CD8-positive, alpha-beta memory T cell (primary cell): ENCODE results near the gene SNCA. TPM values are rescaled to one million over a fixed set of nuclear protein-coding genes. Genes with fewer than 3 reads are reported as not detected.

ENCODE experiments used
- CTCF ChIA-PET: fragments of 350-600 bp; sonication (Branson Sonifier 250); formaldehyde crosslinking; loops from one replicate; lab custom pipeline; 2021; ENCODE audit warnings: antibody characterized with exemption; lab: Charles Lee
- POLR2A ChIA-PET: fragments of 350-600 bp; sonication (Branson Sonifier 250); formaldehyde crosslinking; loops from one replicate; lab custom pipeline; 2021; ENCODE audit warnings: antibody characterized with exemption; lab: Charles Lee
- DNase-seq, 5 donors: peaks; one replicate each; pipeline versions ENCODE4 v3.0.0 to v3.0.0-alpha.2; 2020 to 2022; ENCODE audit warnings: mixed read lengths in 1 of 5
- H3K27ac ChIP-seq: one replicate; pipeline ENCODE4 v1.7.0; 2013; ENCODE audit warnings: low read depth, mild to moderate bottlenecking, low read length, moderate library complexity
- H3K27me3 ChIP-seq: 2 replicates; pipeline ENCODE4 v1.7.0; 2013; ENCODE audit warnings: low read length, mild to moderate bottlenecking; ENCODE audit not compliant: insufficient read depth, poor library complexity, severe bottlenecking
- H3K36me3 ChIP-seq: 2 replicates; pipeline ENCODE4 v1.7.0; 2013; ENCODE audit warnings: mild to moderate bottlenecking, low read length, moderate library complexity; ENCODE audit not compliant: insufficient read depth
- H3K4me1 ChIP-seq: 2 replicates; pipeline ENCODE4 v1.7.0; 2013; ENCODE audit warnings: mild to moderate bottlenecking, low read length, moderate library complexity; ENCODE audit not compliant: insufficient read depth
- H3K4me3 ChIP-seq: 2 replicates; pipeline ENCODE4 v1.7.0; 2013; ENCODE audit warnings: mild to moderate bottlenecking, low read length
- H3K9me3 ChIP-seq: 2 replicates; pipeline ENCODE4 v1.7.0; 2013; ENCODE audit warnings: mild to moderate bottlenecking, low read length
- H3K27ac Mint-ChIP-seq, 8 donors: one replicate each; pipeline ENCODE4 v1.8.0; 2020 to 2021; ENCODE audit warnings: mixed read lengths in 8 of 8, mild to moderate bottlenecking in 6 of 8, inconsistent platforms in 3 of 8, moderate library complexity in 3 of 8
- H3K27me3 Mint-ChIP-seq, 2 donors: one replicate each; pipeline ENCODE4 v1.8.0; 2020 to 2021; ENCODE audit warnings: mixed read lengths in 2 of 2, mild to moderate bottlenecking in 1 of 2, moderate library complexity in 1 of 2
- H3K36me3 Mint-ChIP-seq, 3 donors: one replicate each; pipeline ENCODE4 v1.8.0; 2020 to 2021; ENCODE audit warnings: mixed read lengths in 3 of 3, inconsistent platforms in 1 of 3, mild to moderate bottlenecking in 1 of 3
- H3K4me1 Mint-ChIP-seq, 3 donors: one replicate each; pipeline ENCODE4 v1.8.0; 2020 to 2021; ENCODE audit warnings: mixed read lengths in 3 of 3, inconsistent platforms in 1 of 3, mild to moderate bottlenecking in 1 of 3
- H3K4me3 Mint-ChIP-seq, 7 donors: one replicate each; pipeline ENCODE4 v1.8.0; 2020 to 2021; ENCODE audit warnings: mixed read lengths in 7 of 7, mild to moderate bottlenecking in 6 of 7, moderate library complexity in 4 of 7, inconsistent platforms in 2 of 7
- H3K9me3 Mint-ChIP-seq, 5 donors: one replicate each; pipeline ENCODE4 v1.8.0; 2020 to 2022; ENCODE audit warnings: mixed read lengths in 5 of 5, mild to moderate bottlenecking in 3 of 5, moderate library complexity in 2 of 5, inconsistent platforms in 1 of 5
- polyA plus RNA-seq: library from polyadenylated mRNA; unstranded; fragments of 300-500 nt; fragmentation: Illumina TruSeq; gene quantifications from one replicate; pipeline ENCODE4 v1.2.3, GENCODE V29; 2021
- total RNA-seq, 2 experiments: library from RNA; stranded (reverse); gene quantifications; one replicate each; pipeline ENCODE4 v1.2.3, GENCODE V29; 2021

SNCA gene
- total and polyA plus RNA-seq, 3 experiments from 2014 or later = 0.41 to 0.44 (median 0.42) TPM

DNA sequence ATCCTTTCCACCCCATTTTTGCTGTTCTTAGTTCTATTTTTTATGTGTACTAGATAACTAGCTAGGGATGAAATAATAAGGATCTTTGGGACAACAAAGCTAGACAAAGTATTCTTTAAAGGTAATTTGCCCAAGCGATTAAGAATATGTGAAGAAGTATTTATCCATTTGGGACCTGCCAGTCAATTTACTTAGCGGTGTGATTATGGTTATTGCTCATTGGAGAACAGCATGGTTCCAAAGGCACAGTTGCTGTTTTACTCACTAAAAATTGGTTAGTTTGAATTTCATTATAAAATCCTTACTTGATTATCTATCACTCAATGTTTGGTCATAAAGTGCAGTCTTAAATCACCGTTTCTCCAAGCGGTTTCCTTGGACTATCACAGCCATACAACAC lies 124.1 kb downstream of the SNCA start:
- no peak for DNase-seq
- Histone ChIP-seq H3K36me3 (no peaks in the 10 kb centered on the region), H3K4me3 (no peak overlapping the region), H3K9me3 (no peaks in the 10 kb centered on the region), H3K4me1 (no peaks in the 10 kb centered on the region), H3K27me3 (no peaks in the 10 kb centered on the region), H3K27ac (no peak overlapping the region)
- Mint-ChIP-seq H3K36me3 (no peaks in the 10 kb centered on the region), H3K27ac (no peak overlapping the region), H3K9me3 (no peaks in the 10 kb centered on the region), H3K4me3 (no peak overlapping the region), H3K27me3 (peaks cover 0 to 3% of the 10 kb centered on the region in 2 donors), H3K4me1 (no peaks in the 10 kb centered on the region)
- ChIA-PET CTCF (no interaction called here), POLR2A (no interaction called here)

- H3K4me3 Mint-ChIP-seq = no peak overlapping the region
- no peaks in the 10 kb centered on the region for H3K9me3 Mint-ChIP-seq
- Histone ChIP-seq H3K27ac (no peak overlapping the region), H3K4me3 (no peak overlapping the region), H3K9me3 (no peaks in the 10 kb centered on the region), H3K36me3 (no peaks in the 10 kb centered on the region), H3K4me1 (no peaks in the 10 kb centered on the region), H3K27me3 (no peaks in the 10 kb centered on the region)
- H3K27me3 Mint-ChIP-seq = peaks cover 0 to 4% of the 10 kb centered on the region in 2 donors
- no peaks in the 10 kb centered on the region for H3K36me3 Mint-ChIP-seq
- H3K4me1 Mint-ChIP-seq = no peaks in the 10 kb centered on the region
- POLR2A ChIA-PET = no interaction called here
- no peak overlapping the region for H3K27ac Mint-ChIP-seq
- CTCF ChIA-PET = no interaction called here
- DNase-seq = no peak
These were observed 124.8 kb downstream of the SNCA start for GRCh38 chr4:89712141-89712540.

DNA sequence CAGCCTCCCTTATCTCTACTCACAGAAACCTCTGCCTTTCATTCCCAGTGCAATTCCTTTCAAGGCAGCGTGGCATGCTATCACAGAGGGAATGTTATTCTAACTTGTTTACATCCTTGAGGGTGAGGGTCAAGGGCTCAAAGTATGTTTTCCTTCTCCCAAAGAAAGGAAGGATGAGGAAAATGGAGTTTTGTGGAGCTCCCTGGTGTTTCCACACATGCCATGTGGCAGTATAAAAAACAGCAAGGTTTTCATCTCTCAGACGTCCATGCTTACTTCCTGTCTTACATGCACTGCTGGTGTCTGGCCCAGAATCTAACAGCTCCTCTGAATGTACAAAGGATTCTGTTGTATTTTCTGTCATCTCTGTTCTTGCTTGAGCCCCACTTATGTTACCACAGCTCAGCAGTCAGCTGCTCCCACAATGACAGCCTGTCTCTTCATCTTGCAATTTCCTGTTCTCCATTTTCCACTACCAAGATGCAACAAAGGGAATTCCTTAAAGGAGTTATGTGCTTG lies 128.0 kb downstream of the SNCA start:
- no peak overlapping the region for H3K27ac Mint-ChIP-seq
- no peak overlapping the region for H3K4me3 ChIP-seq
- DNase-seq = no peak
- no peak overlapping the region for H3K4me3 Mint-ChIP-seq
- no peaks in the 10 kb centered on the region for H3K27me3 ChIP-seq
- no peaks in the 10 kb centered on the region for H3K9me3 Mint-ChIP-seq
- H3K4me1 Mint-ChIP-seq = no peaks in the 10 kb centered on the region
- POLR2A ChIA-PET = no interaction called here
- H3K27me3 Mint-ChIP-seq = peaks cover 0 to 7% of the 10 kb centered on the region in 2 donors
- CTCF ChIA-PET = no interaction called here
- no peaks in the 10 kb centered on the region for H3K9me3 ChIP-seq
- no peaks in the 10 kb centered on the region for H3K4me1 ChIP-seq
- H3K36me3 Mint-ChIP-seq = no peaks in the 10 kb centered on the region
- H3K36me3 ChIP-seq = no peaks in the 10 kb centered on the region
- no peak overlapping the region for H3K27ac ChIP-seq

- Histone ChIP-seq H3K27ac (no peak overlapping the region), H3K27me3 (no peaks in the 10 kb centered on the region), H3K4me3 (no peak overlapping the region), H3K9me3 (no peaks in the 10 kb centered on the region), H3K36me3 (no peaks in the 10 kb centered on the region), H3K4me1 (no peaks in the 10 kb centered on the region)
- Mint-ChIP-seq H3K27ac (no peak overlapping the region), H3K4me1 (no peaks in the 10 kb centered on the region), H3K27me3 (peaks cover 0 to 7% of the 10 kb centered on the region in 2 donors), H3K4me3 (no peak overlapping the region), H3K36me3 (no peaks in the 10 kb centered on the region), H3K9me3 (no peaks in the 10 kb centered on the region)
- no peak for DNase-seq
- CTCF ChIA-PET = no interaction called here
- POLR2A ChIA-PET = no interaction called here
These were observed 129.5 kb downstream of the SNCA start for GRCh38 chr4:89707467-89707866.

- Histone ChIP-seq H3K9me3 (no peaks in the 10 kb centered on the region), H3K4me1 (no peaks in the 10 kb centered on the region), H3K36me3 (no peaks in the 10 kb centered on the region), H3K27me3 (no peaks in the 10 kb centered on the region), H3K27ac (no peak overlapping the region), H3K4me3 (no peak overlapping the region)
- Mint-ChIP-seq H3K27ac (no peak overlapping the region), H3K36me3 (no peaks in the 10 kb centered on the region), H3K27me3 (peaks cover 0 to 7% of the 10 kb centered on the region in 2 donors), H3K4me1 (no peaks in the 10 kb centered on the region), H3K4me3 (no peak overlapping the region), H3K9me3 (peaks cover 0 to 3% (median 0%) of the 10 kb centered on the region in 5 donors)
- ChIA-PET POLR2A (no interaction called here), CTCF (no interaction called here)
- DNase-seq = no peak
These were observed 132.1 kb downstream of the SNCA start for GRCh38 chr4:89704651-89705395.

- no peak overlapping the region for H3K27ac Mint-ChIP-seq
- POLR2A ChIA-PET = no interaction called here
- H3K4me3 Mint-ChIP-seq = no peak overlapping the region
- H3K9me3 Mint-ChIP-seq = peaks cover 0 to 3% (median 0%) of the 10 kb centered on the region in 5 donors
- no peaks in the 10 kb centered on the region for H3K36me3 Mint-ChIP-seq
- Histone ChIP-seq H3K27ac (no peak overlapping the region), H3K27me3 (no peaks in the 10 kb centered on the region), H3K4me1 (no peaks in the 10 kb centered on the region), H3K4me3 (no peak overlapping the region), H3K9me3 (no peaks in the 10 kb centered on the region), H3K36me3 (no peaks in the 10 kb centered on the region)
- H3K27me3 Mint-ChIP-seq = peaks cover 0 to 7% of the 10 kb centered on the region in 2 donors
- DNase-seq = no peak
- no peaks in the 10 kb centered on the region for H3K4me1 Mint-ChIP-seq
- CTCF ChIA-PET = no interaction called here
These were observed 133.0 kb downstream of the SNCA start for GRCh38 chr4:89703829-89704590.

DNA sequence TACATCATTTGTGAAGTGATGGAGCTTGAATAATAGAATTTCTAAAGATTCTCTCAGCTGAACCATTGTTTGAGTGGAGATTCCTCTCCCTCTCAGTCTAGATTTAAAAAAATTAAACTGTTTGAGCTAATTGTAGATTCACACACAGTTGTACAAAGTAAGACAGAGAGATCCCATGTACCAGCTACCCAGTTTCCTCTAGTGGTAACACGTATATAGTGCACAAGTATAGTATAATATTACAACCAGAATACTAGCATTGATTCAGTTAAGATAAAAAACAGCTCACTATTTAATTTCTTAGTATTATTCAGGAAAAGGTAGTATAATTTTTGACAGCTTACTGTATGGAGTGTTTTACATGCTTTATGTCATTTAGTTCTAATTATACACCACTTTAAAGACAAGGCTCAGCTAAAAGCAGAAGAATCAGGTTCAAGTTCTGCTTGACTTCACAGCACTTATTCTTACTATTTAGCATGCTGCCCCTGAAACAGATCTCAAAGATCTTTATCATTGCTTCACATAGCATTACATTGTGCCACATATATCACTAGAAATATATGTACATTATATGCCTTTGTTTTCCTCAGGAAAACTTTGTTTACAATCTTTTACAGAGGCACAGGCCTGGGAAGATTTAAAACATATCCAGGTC lies 136.1 kb downstream of the SNCA start:
- Histone ChIP-seq H3K4me1 (no peaks in the 10 kb centered on the region), H3K27ac (no peak overlapping the region), H3K9me3 (no peaks in the 10 kb centered on the region), H3K27me3 (no peaks in the 10 kb centered on the region), H3K36me3 (no peaks in the 10 kb centered on the region), H3K4me3 (no peak overlapping the region)
- CTCF ChIA-PET = no interaction called here
- Mint-ChIP-seq H3K36me3 (no peaks in the 10 kb centered on the region), H3K27ac (no peak overlapping the region), H3K4me1 (no peaks in the 10 kb centered on the region), H3K4me3 (no peak overlapping the region), H3K27me3 (no peaks in the 10 kb centered on the region), H3K9me3 (peaks cover 0 to 3% (median 0%) of the 10 kb centered on the region in 5 donors)
- POLR2A ChIA-PET = interaction anchor here (0.6 kb wide), 1 partner anchor 95 kb away, joined by 3 read pairs; no protein-coding TSS in a partner anchor
- DNase-seq = no peak

- Histone ChIP-seq H3K36me3 (no peaks in the 10 kb centered on the region), H3K4me1 (no peaks in the 10 kb centered on the region), H3K27ac (no peak overlapping the region), H3K4me3 (no peak overlapping the region), H3K27me3 (no peaks in the 10 kb centered on the region), H3K9me3 (no peaks in the 10 kb centered on the region)
- CTCF ChIA-PET = interaction anchor here (1.6 kb wide), 1 partner anchor 9 kb away, joined by 3 read pairs; no protein-coding TSS in a partner anchor
- Mint-ChIP-seq H3K27me3 (peaks cover 5 to 14% of the 10 kb centered on the region in 2 donors), H3K36me3 (no peaks in the 10 kb centered on the region), H3K27ac (no peak overlapping the region), H3K4me1 (no peaks in the 10 kb centered on the region), H3K9me3 (peaks cover 0 to 3% (median 0%) of the 10 kb centered on the region in 5 donors), H3K4me3 (no peak overlapping the region)
- peak in 1 of 5 donors; percentile 3 for DNase-seq
- POLR2A ChIA-PET = no interaction called here
These were observed 151.3 kb downstream of the SNCA start for GRCh38 chr4:89685690-89686089.
